DOHH2 (cell line): Measurements from ENCODE around the gene TSSK6.

Experiments used
- H3F3A ChIP-seq: fragments of 200-600 bp; sonication (generic), shearing (Covaris generic); 2 replicates; pipeline ENCODE4 v1.6.0; 2016; ENCODE audit warnings: antibody characterized with exemption, mild to moderate bottlenecking; ENCODE audit not compliant: control insufficient read depth, insufficient read depth
- H3K27ac ChIP-seq: fragments of 200-600 bp; sonication (generic); 2 replicates; pipeline ENCODE4 v1.5.1; 2014; ENCODE audit warnings: low read depth, mild to moderate bottlenecking, low read length, moderate library complexity
- H3K27me3 ChIP-seq: fragments of 200-600 bp; sonication (generic); 2 replicates; pipeline ENCODE4 v1.6.1; 2014; ENCODE audit warnings: mild to moderate bottlenecking, low read length, mixed read lengths; ENCODE audit not compliant: control insufficient read depth
- H3K36me3 ChIP-seq: fragments of 200-600 bp; sonication (generic); 2 replicates; pipeline ENCODE4 v1.6.1; 2014; ENCODE audit warnings: mild to moderate bottlenecking, low read length, moderate library complexity, mixed read lengths; ENCODE audit not compliant: control insufficient read depth
- H3K4me1 ChIP-seq: fragments of 200-600 bp; sonication (generic); 2 replicates; pipeline ENCODE4 v1.6.1; 2014; ENCODE audit warnings: mild to moderate bottlenecking, low read length, mixed read lengths; ENCODE audit not compliant: control insufficient read depth
- H3K4me2 ChIP-seq: fragments of 200-600 bp; sonication (generic); 2 replicates; pipeline ENCODE4 v1.6.0; 2014; ENCODE audit warnings: mild to moderate bottlenecking, low read length, moderate library complexity
- H3K4me3 ChIP-seq: fragments of 200-600 bp; sonication (generic); 2 replicates; pipeline ENCODE4 v1.5.1; 2014; ENCODE audit warnings: mild to moderate bottlenecking, low read length, mixed read lengths
- H3K79me2 ChIP-seq: fragments of 200-600 bp; sonication (generic); 2 replicates; pipeline ENCODE4 v1.6.1; 2014; ENCODE audit warnings: mild to moderate bottlenecking, low read length, mixed read lengths; ENCODE audit not compliant: control insufficient read depth
- H3K9me2 ChIP-seq: fragments of 200-600 bp; sonication (generic); replicated peaks from 2 replicates; pipeline ENCODE4 v1.6.1; 2014; ENCODE audit warnings: mild to moderate bottlenecking, low read length, mixed read lengths; ENCODE audit not compliant: control insufficient read depth
- H3K9me3 ChIP-seq: fragments of 200-600 bp; sonication (generic); 2 replicates; pipeline ENCODE4 v1.6.1; 2014; ENCODE audit warnings: antibody characterized with exemption, low read length, mixed read lengths; ENCODE audit not compliant: control insufficient read depth, insufficient read depth
- H4K20me1 ChIP-seq: fragments of 200-600 bp; sonication (generic); 2 replicates; pipeline ENCODE4 v1.6.0; 2014; ENCODE audit warnings: low read depth, mild to moderate bottlenecking, antibody characterized with exemption, low read length, moderate library complexity; ENCODE audit not compliant: control insufficient read depth, insufficient read depth
- CTCF ChIP-seq: fragments of 200-600 bp; sonication (generic); IDR thresholded peaks from one replicate; pipeline ENCODE4 v1.5.1; 2014; ENCODE audit warnings: antibody characterized with exemption, mild to moderate bottlenecking, low read depth, low read length; ENCODE audit not compliant: poor library complexity, severe bottlenecking
- EZH2phosphoT487 ChIP-seq: fragments of 200-600 bp; sonication (generic); IDR thresholded peaks from 2 replicates; pipeline ENCODE4 v1.6.1; 2017; ENCODE audit warnings: borderline replicate concordance, mild to moderate bottlenecking, antibody characterized with exemption, low read length, moderate library complexity, mixed read lengths

Gene TSSK6

DNA sequence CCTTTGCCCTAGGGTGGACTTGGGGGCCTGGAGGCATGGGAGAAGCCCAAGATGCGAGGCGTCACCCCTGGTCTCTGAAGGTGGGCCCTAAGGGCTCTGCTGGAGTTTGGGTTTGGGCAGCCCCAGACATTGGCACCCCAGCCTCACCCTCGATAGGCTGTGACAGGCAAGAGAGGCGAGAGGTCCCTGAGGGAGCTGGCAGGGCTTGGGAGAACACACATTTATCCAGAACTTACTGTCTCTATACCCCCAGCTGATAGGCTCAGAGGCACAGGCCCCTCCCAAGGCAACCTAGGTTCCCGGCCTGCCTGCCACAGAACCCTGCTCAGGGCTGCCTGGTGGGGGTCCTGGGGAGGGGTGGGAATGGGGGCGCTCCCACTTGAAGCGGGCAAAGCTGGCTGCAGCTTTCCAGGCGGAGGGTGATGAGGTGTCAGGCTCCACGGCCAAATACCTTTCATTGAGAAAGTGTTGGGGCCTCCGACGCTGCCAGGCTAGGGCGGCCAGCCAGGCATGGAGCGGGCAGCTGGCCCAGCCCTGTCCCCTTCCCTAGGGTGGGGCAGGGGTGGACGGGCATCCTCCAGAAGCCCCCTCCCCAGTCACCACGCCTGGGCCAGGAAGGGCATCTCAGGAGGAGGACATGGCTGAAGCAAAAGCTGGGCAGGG, 32.5 kb upstream of the TSSK6 start:
- H3K36me3 ChIP-seq, result no peaks in the 10 kb centered on the region
- H3K9me3 ChIP-seq, result no peaks in the 10 kb centered on the region
- TF ChIP-seq EZH2phosphoT487, result no peak
- no peak for TF ChIP-seq CTCF
- H3K27me3 ChIP-seq, result 0 out of 2 replicates have a peak, but pooled peaks cover 3% of the 10 kb centered on the region
- no peaks in the 10 kb centered on the region for H3K79me2 ChIP-seq
- H3F3A ChIP-seq, result no peaks in the 10 kb centered on the region
- no peaks in the 10 kb centered on the region for H4K20me1 ChIP-seq
- H3K4me2 ChIP-seq, result no peak overlapping the region
- no peak overlapping the region for H3K27ac ChIP-seq
- no peak overlapping the region for H3K4me3 ChIP-seq
- H3K4me1 ChIP-seq, result no peaks in the 10 kb centered on the region
- H3K9me2 ChIP-seq, result no peaks in the 10 kb centered on the region

DNA sequence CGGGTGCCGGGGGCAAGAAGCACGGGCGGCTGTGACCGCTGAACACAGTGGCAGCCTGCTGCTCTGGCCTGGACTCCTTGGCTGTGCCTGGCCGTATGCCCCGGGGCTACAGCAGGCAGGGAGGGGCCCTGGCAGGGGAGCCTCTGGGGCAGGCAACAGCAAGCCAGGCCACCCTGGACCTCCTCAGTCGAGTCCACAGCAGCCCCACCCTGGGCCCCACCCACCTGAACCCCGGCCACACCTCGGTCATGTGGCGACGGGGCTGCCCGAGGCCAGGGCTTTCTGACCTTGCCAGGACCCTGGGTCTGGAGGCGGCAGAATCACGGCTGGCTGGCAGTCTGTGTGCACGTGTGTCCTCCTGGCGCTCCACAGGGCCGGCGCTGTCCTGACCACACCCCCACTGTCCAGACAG, 31.4 kb upstream of the TSSK6 start:
- H3K4me1 ChIP-seq, result no peaks in the 10 kb centered on the region
- no peaks in the 10 kb centered on the region for H3K9me3 ChIP-seq
- no peaks in the 10 kb centered on the region for H4K20me1 ChIP-seq
- no peaks in the 10 kb centered on the region for H3F3A ChIP-seq
- H3K36me3 ChIP-seq, result no peaks in the 10 kb centered on the region
- H3K27me3 ChIP-seq, result 0 out of 2 replicates have a peak, but pooled peaks cover 3% of the 10 kb centered on the region
- H3K4me2 ChIP-seq, result no peak overlapping the region
- no peaks in the 10 kb centered on the region for H3K79me2 ChIP-seq
- TF ChIP-seq CTCF (no peak), EZH2phosphoT487 (no peak)
- H3K27ac ChIP-seq, result no peak overlapping the region
- H3K4me3 ChIP-seq, result no peak overlapping the region
- H3K9me2 ChIP-seq, result no peaks in the 10 kb centered on the region

- H3K4me2 ChIP-seq, result no peak overlapping the region
- no peak for TF ChIP-seq CTCF
- no peak for TF ChIP-seq EZH2phosphoT487
- no peaks in the 10 kb centered on the region for H3K9me3 ChIP-seq
- H3K4me1 ChIP-seq, result peaks cover 9% of the 10 kb centered on the region
- no peaks in the 10 kb centered on the region for H3K9me2 ChIP-seq
- no peaks in the 10 kb centered on the region for H3K36me3 ChIP-seq
- no peak overlapping the region for H3K4me3 ChIP-seq
- no peaks in the 10 kb centered on the region for H3K79me2 ChIP-seq
- H3K27ac ChIP-seq, result no peak overlapping the region
- H3F3A ChIP-seq, result no peaks in the 10 kb centered on the region
- 0 out of 2 replicates have a peak, but pooled peaks cover under 1% of the 10 kb centered on the region for H3K27me3 ChIP-seq
- no peaks in the 10 kb centered on the region for H4K20me1 ChIP-seq
Measured at GRCh38 chr19:19545707-19546106, 30.4 kb upstream of the TSSK6 start.
